NCI-H128 (cell line): ENCODE results near the gene RRAS.

Experiments
- DNase-seq: peaks from one replicate; lab custom pipeline; 2025; ENCODE audit not compliant: unreplicated experiment; lab: John Stamatoyannopoulos, UW

Gene RRAS

GRCh38 chr19:49655570-49656455, 15.9 kb upstream of the RRAS start:
- DNase-seq: no peak

GRCh38 chr19:49654581-49654980, 14.6 kb upstream of the RRAS start:
- no peak for DNase-seq

- DNase-seq: no peak
Measured at GRCh38 chr19:49653466-49653806, 13.5 kb upstream of the RRAS start.

- DNase-seq: no peak
Measured at GRCh38 chr19:49652551-49653465, 12.9 kb upstream of the RRAS start.

- DNase-seq: no peak
Measured at GRCh38 chr19:49651820-49652550, 12.0 kb upstream of the RRAS start.

GRCh38 chr19:49651029-49651819, 11.3 kb upstream of the RRAS start:
- no peak for DNase-seq

- no peak for DNase-seq
Measured at GRCh38 chr19:49646586-49646985, 6.6 kb upstream of the RRAS start.

GRCh38 chr19:49645995-49646394, 6.1 kb upstream of the RRAS start:
- DNase-seq: no peak

- no peak for DNase-seq
Measured at GRCh38 chr19:49645592-49645991, 5.6 kb upstream of the RRAS start.

GRCh38 chr19:49643466-49643865, 3.5 kb upstream of the RRAS start:
- DNase-seq: no peak

GRCh38 chr19:49642492-49643035, 2.6 kb upstream of the RRAS start:
- no peak for DNase-seq

- peak; percentile 99 for DNase-seq
Measured at GRCh38 chr19:49641688-49642491, 1.9 kb upstream of the RRAS start, which contains the start of gene SCAF1. TSS of gene SCAF1 (plus strand) at chr19:49642209. CDS start at chr19:49645027, 2,818 bp downstream.

GRCh38 chr19:49639401-49640112, 386 bp downstream of the RRAS start:
- DNase-seq: no peak

- no peak for DNase-seq
Measured at GRCh38 chr19:49637821-49638738, 1.9 kb downstream of the RRAS start.

GRCh38 chr19:49636233-49636932, 3.6 kb downstream of the RRAS start:
- DNase-seq: no peak

- no peak for DNase-seq
Measured at GRCh38 chr19:49635530-49636232, 4.3 kb downstream of the RRAS start.
